Vagina (tissue), 2 donors: ENCODE data around the gene TMPRSS13. TPM values are rescaled to one million over a fixed set of nuclear protein-coding genes. Genes with fewer than 3 reads are reported as not detected.

Experiments
- DNase-seq, 2 donors: peaks; one replicate each; pipeline ENCODE4 v3.0.0-alpha.2; 2017; ENCODE audit errors: extremely low spot score in 2 of 2
- H3K27ac ChIP-seq: fragments of 200-600 bp; sonication (generic); one replicate; pipeline ENCODE4 v1.5.1; 2019
- H3K27me3 ChIP-seq: fragments of 200-600 bp; sonication (generic); one replicate; pipeline ENCODE4 v1.5.1; 2019
- H3K36me3 ChIP-seq, 2 donors: fragments of 200-600 bp; sonication (generic); one replicate each; pipeline ENCODE4 v1.5.1; 2017 to 2019
- H3K4me1 ChIP-seq: fragments of 200-600 bp; sonication (generic); one replicate; pipeline ENCODE4 v1.5.1; 2019
- H3K4me3 ChIP-seq, 2 donors: fragments of 200-600 bp; sonication (generic); 1 replicate in 1 of 2; 2 replicates in 1 of 2; pipeline ENCODE4 v1.5.1; 2016 to 2019
- H3K9me3 ChIP-seq: fragments of 200-600 bp; sonication (generic); one replicate; pipeline ENCODE4 v1.5.1; 2019
- POLR2A ChIP-seq, 2 donors: fragments of 450-650 bp; IDR thresholded peaks; one replicate each; pipeline ENCODE4 v1.6.1; 2017; ENCODE audit warnings: antibody characterized with exemption in 2 of 2, mild to moderate bottlenecking in 2 of 2, moderate library complexity in 2 of 2
- POLR2AphosphoS5 ChIP-seq, 2 donors: sonication (generic); formaldehyde crosslinking; IDR thresholded peaks; one replicate each; pipeline ENCODE4 v1.9.0; 2017; ENCODE audit warnings: antibody characterized with exemption in 2 of 2, mild to moderate bottlenecking in 2 of 2, low read depth in 1 of 2; ENCODE audit not compliant: insufficient read depth in 1 of 2
- intact Hi-C: fragments of 100-400 bp; cut with DNase I; formaldehyde crosslinking; loops from one replicate; pipeline ENCODE4 v1.15.1; 2023
- total RNA-seq: library from RNA; depleted of rRNA; stranded (reverse); fragments of >200 nt; gene quantifications from one replicate; pipeline ENCODE4 v1.2.3, GENCODE V29; 2016
- TF ChIP-seq, protein P1 (sequence below), 3 experiments: fragments of 450-650 bp in 2 of 3; fragments of 200-600 bp in 1 of 3; sonication (generic) in 1 of 3; IDR thresholded peaks; one replicate each; pipeline ENCODE4 v1.5.1; 2017 to 2019; ENCODE audit warnings: antibody characterized with exemption in 3 of 3, mild to moderate bottlenecking in 2 of 3, moderate library complexity in 2 of 3

Gene TMPRSS13
- total RNA-seq, 1 donor from 2014 or later = 9.6 TPM

DNA sequence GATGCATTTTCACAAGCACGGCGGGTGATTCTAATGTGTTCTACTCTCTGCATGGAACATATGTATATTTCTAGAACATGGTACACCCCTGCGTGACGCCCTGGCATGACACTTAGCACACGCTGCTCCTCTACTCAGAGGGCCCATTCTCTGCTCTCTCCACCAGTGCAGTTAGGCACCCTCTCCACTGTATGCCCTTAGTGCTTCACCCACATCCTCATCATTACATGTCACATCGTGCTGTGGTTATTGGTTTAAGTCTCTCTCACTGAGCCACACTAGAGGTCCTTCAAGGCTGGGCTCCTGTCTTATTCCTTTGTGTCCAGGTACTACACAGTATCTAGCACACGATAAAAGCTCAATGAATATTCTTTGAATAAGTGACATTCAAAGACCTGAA lies 16.7 kb downstream of the TMPRSS13 start:
- Histone ChIP-seq H3K27ac (no peak overlapping the region), H3K36me3 (no peaks in the 10 kb centered on the region), H3K27me3 (no peaks in the 10 kb centered on the region), H3K9me3 (no peaks in the 10 kb centered on the region), H3K4me1 (peaks cover 4% of the 10 kb centered on the region), H3K4me3 (no peak overlapping the region)
- TF ChIP-seq, protein P1, sequence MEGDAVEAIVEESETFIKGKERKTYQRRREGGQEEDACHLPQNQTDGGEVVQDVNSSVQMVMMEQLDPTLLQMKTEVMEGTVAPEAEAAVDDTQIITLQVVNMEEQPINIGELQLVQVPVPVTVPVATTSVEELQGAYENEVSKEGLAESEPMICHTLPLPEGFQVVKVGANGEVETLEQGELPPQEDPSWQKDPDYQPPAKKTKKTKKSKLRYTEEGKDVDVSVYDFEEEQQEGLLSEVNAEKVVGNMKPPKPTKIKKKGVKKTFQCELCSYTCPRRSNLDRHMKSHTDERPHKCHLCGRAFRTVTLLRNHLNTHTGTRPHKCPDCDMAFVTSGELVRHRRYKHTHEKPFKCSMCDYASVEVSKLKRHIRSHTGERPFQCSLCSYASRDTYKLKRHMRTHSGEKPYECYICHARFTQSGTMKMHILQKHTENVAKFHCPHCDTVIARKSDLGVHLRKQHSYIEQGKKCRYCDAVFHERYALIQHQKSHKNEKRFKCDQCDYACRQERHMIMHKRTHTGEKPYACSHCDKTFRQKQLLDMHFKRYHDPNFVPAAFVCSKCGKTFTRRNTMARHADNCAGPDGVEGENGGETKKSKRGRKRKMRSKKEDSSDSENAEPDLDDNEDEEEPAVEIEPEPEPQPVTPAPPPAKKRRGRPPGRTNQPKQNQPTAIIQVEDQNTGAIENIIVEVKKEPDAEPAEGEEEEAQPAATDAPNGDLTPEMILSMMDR (IDR thresholded peaks at IDR 0.05) = no peak
- TF ChIP-seq POLR2AphosphoS5 (IDR thresholded peaks at IDR 0.05; ENCODE audit: insufficient read depth in 1 of 2, low read depth in 1 of 2) (no peak), POLR2A (IDR thresholded peaks at IDR 0.05) (no peak)
- DNase-seq = no peak
- intact Hi-C loops = no loop called here

- Histone ChIP-seq H3K36me3 (no peaks in the 10 kb centered on the region), H3K4me1 (peaks cover 9% of the 10 kb centered on the region), H3K27ac (no peak overlapping the region), H3K27me3 (no peaks in the 10 kb centered on the region), H3K9me3 (no peaks in the 10 kb centered on the region), H3K4me3 (no peak overlapping the region)
- DNase-seq = no peak
- intact Hi-C loops = no loop called here
- TF ChIP-seq POLR2AphosphoS5 (IDR thresholded peaks at IDR 0.05; ENCODE audit: insufficient read depth in 1 of 2, low read depth in 1 of 2) (no peak), POLR2A (IDR thresholded peaks at IDR 0.05) (no peak)
- TF ChIP-seq, protein P1 (IDR thresholded peaks at IDR 0.05) = no peak
Observed at GRCh38 chr11:117911694-117912093, 17.5 kb downstream of the TMPRSS13 start.

GRCh38 chr11:117910941-117911655 lies 18.1 kb downstream of the TMPRSS13 start:
- Histone ChIP-seq H3K27me3 (no peaks in the 10 kb centered on the region), H3K4me3 (no peak overlapping the region), H3K36me3 (no peaks in the 10 kb centered on the region), H3K27ac (no peak overlapping the region), H3K9me3 (no peaks in the 10 kb centered on the region), H3K4me1 (peaks cover 9% of the 10 kb centered on the region)
- TF ChIP-seq, protein P1 (IDR thresholded peaks at IDR 0.05) = no peak
- TF ChIP-seq POLR2A (IDR thresholded peaks at IDR 0.05) = no peak
- no peak for DNase-seq
- intact Hi-C loops = no loop called here

DNA sequence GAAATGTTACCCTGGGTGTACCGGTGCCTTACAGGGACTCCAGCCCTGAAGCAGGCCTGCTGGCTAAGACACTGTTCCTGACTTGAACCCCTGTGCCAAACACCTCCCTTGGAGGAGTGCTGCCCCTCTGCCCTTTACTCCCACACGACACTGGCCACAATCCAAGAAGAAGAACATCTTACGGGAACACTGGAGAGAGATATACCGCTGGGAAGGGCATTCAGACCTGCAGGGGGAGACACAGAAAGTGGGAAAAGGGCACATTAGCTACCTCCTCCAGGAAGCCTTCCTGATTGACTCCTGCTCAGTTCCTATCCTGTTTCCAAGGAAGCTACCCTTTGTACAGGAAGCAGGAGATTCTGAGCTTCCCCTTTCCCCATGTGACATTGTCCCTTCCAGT lies 18.7 kb downstream of the TMPRSS13 start:
- Histone ChIP-seq H3K36me3 (no peaks in the 10 kb centered on the region), H3K9me3 (no peaks in the 10 kb centered on the region), H3K4me3 (no peak overlapping the region), H3K4me1 (peaks cover 9% of the 10 kb centered on the region), H3K27me3 (no peaks in the 10 kb centered on the region), H3K27ac (no peak overlapping the region)
- intact Hi-C loops = no loop called here
- TF ChIP-seq, protein P1 (IDR thresholded peaks at IDR 0.05) = no peak
- TF ChIP-seq POLR2AphosphoS5 (IDR thresholded peaks at IDR 0.05; ENCODE audit: insufficient read depth in 1 of 2, low read depth in 1 of 2) (no peak), POLR2A (IDR thresholded peaks at IDR 0.05) (no peak)
- no peak for DNase-seq

- peaks cover 9% of the 10 kb centered on the region for H3K4me1 ChIP-seq
- H3K27ac ChIP-seq = no peak overlapping the region
- TF ChIP-seq POLR2A (IDR thresholded peaks at IDR 0.05) (no peak), POLR2AphosphoS5 (IDR thresholded peaks at IDR 0.05; ENCODE audit: insufficient read depth in 1 of 2, low read depth in 1 of 2) (no peak)
- TF ChIP-seq, protein P1 (IDR thresholded peaks at IDR 0.05) = no peak
- H3K4me3 ChIP-seq = no peak overlapping the region
- no peaks in the 10 kb centered on the region for H3K36me3 ChIP-seq
- no peaks in the 10 kb centered on the region for H3K9me3 ChIP-seq
- intact Hi-C loops = no loop called here
- no peaks in the 10 kb centered on the region for H3K27me3 ChIP-seq
- no peak for DNase-seq
Observed at GRCh38 chr11:117909611-117910382, 19.4 kb downstream of the TMPRSS13 start.
